NCI-H1694 (cell line): ENCODE data around the gene TNFRSF14.
"Not testable (repeated sequence)": the region's sequence is repeated elsewhere in the genome, so short reads cannot be mapped to it uniquely, and the experiment has no call there.

Experiments used
- DNase-seq: peaks from one replicate; lab custom pipeline; 2025; lab: John Stamatoyannopoulos, UW

Gene TNFRSF14

GRCh38 chr1:2554621-2555387 lies 1.4 kb upstream of the TNFRSF14 start:
- no peak for DNase-seq

- no peak for DNase-seq
These were observed 416 bp upstream of the TNFRSF14 start for GRCh38 chr1:2555634-2556276.

- DNase-seq, result no peak
These were observed 709 bp downstream of the TNFRSF14 start for GRCh38 chr1:2556678-2557481.

GRCh38 chr1:2557482-2558400 lies 1.6 kb downstream of the TNFRSF14 start:
- no peak for DNase-seq

GRCh38 chr1:2558420-2558819 lies 2.2 kb downstream of the TNFRSF14 start:
- DNase-seq, result no peak

- no peak for DNase-seq
These were observed 2.7 kb downstream of the TNFRSF14 start for GRCh38 chr1:2558861-2559260.

GRCh38 chr1:2559509-2560298 lies 3.5 kb downstream of the TNFRSF14 start:
- DNase-seq, result no peak

- DNase-seq, result no peak
These were observed 4.3 kb downstream of the TNFRSF14 start for GRCh38 chr1:2560299-2561073.

GRCh38 chr1:2561446-2561845 lies 5.3 kb downstream of the TNFRSF14 start:
- DNase-seq, result no peak

- DNase-seq, result no peak
These were observed 6.0 kb downstream of the TNFRSF14 start for GRCh38 chr1:2561898-2562895.

GRCh38 chr1:2563205-2563604 lies 7.0 kb downstream of the TNFRSF14 start:
- DNase-seq, result no peak

- no peak for DNase-seq
These were observed 8.0 kb downstream of the TNFRSF14 start for GRCh38 chr1:2564006-2564814.

GRCh38 chr1:2564815-2565374 lies 8.7 kb downstream of the TNFRSF14 start:
- DNase-seq, result no peak

- no peak for DNase-seq
These were observed 10.2 kb downstream of the TNFRSF14 start for GRCh38 chr1:2566101-2567045.

- no peak for DNase-seq
These were observed 11.0 kb downstream of the TNFRSF14 start for GRCh38 chr1:2567083-2567679.

- DNase-seq, result not testable (repeated sequence)
These were observed 12.1 kb downstream of the TNFRSF14 start for GRCh38 chr1:2568187-2568816.
